ENCODE results near the gene ILF3. TPM values are rescaled to one million over a fixed set of nuclear protein-coding genes. Genes with fewer than 3 reads are reported as not detected.

ILF3 gene
- total and polyA plus RNA-seq, 2 of the 13 experiments (the other 11 are each of a cell fraction or from before 2014, with no cell fraction given), result 120 to 173 TPM

GRCh38 chr19:10653732-10654609, at the start of gene ILF3 (continued):
- TF ChIP-seq, protein P1, sequence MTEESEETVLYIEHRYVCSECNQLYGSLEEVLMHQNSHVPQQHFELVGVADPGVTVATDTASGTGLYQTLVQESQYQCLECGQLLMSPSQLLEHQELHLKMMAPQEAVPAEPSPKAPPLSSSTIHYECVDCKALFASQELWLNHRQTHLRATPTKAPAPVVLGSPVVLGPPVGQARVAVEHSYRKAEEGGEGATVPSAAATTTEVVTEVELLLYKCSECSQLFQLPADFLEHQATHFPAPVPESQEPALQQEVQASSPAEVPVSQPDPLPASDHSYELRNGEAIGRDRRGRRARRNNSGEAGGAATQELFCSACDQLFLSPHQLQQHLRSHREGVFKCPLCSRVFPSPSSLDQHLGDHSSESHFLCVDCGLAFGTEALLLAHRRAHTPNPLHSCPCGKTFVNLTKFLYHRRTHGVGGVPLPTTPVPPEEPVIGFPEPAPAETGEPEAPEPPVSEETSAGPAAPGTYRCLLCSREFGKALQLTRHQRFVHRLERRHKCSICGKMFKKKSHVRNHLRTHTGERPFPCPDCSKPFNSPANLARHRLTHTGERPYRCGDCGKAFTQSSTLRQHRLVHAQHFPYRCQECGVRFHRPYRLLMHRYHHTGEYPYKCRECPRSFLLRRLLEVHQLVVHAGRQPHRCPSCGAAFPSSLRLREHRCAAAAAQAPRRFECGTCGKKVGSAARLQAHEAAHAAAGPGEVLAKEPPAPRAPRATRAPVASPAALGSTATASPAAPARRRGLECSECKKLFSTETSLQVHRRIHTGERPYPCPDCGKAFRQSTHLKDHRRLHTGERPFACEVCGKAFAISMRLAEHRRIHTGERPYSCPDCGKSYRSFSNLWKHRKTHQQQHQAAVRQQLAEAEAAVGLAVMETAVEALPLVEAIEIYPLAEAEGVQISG (CRISPR knock-in tag; IDR thresholded peaks at IDR 0.05), result peak; percentile 93
- TF ChIP-seq ZNF839 (CRISPR knock-in tag; IDR thresholded peaks at IDR 0.05; ENCODE audit: borderline replicate concordance), result peak; percentile 53; the same call in 1 of the 2 replicates
- TF ChIP-seq MXI1 (IDR thresholded peaks at IDR 0.05; ENCODE audit: borderline replicate concordance, low read depth, low read length), result peak; percentile 79; the same call in 1 of the 3 replicates
- TF ChIP-seq PBX2 (CRISPR knock-in tag; IDR thresholded peaks at IDR 0.05), result no peak
- TF ChIP-seq MEF2D (CRISPR knock-in tag; IDR thresholded peaks at IDR 0.05), result peak; percentile 95
- no peak for TF ChIP-seq SMAD9 (CRISPR knock-in tag; IDR thresholded peaks at IDR 0.05)
- TF ChIP-seq, protein P2, sequence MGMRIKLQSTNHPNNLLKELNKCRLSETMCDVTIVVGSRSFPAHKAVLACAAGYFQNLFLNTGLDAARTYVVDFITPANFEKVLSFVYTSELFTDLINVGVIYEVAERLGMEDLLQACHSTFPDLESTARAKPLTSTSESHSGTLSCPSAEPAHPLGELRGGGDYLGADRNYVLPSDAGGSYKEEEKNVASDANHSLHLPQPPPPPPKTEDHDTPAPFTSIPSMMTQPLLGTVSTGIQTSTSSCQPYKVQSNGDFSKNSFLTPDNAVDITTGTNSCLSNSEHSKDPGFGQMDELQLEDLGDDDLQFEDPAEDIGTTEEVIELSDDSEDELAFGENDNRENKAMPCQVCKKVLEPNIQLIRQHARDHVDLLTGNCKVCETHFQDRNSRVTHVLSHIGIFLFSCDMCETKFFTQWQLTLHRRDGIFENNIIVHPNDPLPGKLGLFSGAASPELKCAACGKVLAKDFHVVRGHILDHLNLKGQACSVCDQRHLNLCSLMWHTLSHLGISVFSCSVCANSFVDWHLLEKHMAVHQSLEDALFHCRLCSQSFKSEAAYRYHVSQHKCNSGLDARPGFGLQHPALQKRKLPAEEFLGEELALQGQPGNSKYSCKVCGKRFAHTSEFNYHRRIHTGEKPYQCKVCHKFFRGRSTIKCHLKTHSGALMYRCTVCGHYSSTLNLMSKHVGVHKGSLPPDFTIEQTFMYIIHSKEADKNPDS (CRISPR knock-in tag; IDR thresholded peaks at IDR 0.05), result 0 out of 2 replicates have a peak, but pooled peaks have one; percentile 72
- no peak for TF ChIP-seq ZNF260 (CRISPR knock-in tag; IDR thresholded peaks at IDR 0.05; ENCODE audit: borderline replicate concordance, low read depth)
- TF ChIP-seq, protein P3, sequence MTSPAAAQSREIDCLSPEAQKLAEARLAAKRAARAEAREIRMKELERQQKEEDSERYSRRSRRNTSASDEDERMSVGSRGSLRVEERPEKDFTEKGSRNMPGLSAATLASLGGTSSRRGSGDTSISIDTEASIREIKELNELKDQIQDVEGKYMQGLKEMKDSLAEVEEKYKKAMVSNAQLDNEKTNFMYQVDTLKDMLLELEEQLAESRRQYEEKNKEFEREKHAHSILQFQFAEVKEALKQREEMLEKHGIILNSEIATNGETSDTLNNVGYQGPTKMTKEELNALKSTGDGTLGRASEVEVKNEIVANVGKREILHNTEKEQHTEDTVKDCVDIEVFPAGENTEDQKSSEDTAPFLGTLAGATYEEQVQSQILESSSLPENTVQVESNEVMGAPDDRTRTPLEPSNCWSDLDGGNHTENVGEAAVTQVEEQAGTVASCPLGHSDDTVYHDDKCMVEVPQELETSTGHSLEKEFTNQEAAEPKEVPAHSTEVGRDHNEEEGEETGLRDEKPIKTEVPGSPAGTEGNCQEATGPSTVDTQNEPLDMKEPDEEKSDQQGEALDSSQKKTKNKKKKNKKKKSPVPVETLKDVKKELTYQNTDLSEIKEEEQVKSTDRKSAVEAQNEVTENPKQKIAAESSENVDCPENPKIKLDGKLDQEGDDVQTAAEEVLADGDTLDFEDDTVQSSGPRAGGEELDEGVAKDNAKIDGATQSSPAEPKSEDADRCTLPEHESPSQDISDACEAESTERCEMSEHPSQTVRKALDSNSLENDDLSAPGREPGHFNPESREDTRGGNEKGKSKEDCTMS (CRISPR knock-in tag; conservative IDR thresholded peaks at IDR 0.05), result 0 out of 2 replicates have a peak, but pooled peaks have one; percentile 60
- TF ChIP-seq ZKSCAN1 (IDR thresholded peaks at IDR 0.05; ENCODE audit: low read length), result no peak
- TF ChIP-seq ISL2 (CRISPR knock-in tag; IDR thresholded peaks at IDR 0.05), result peak; percentile 83
- TF ChIP-seq ZNF607 (CRISPR knock-in tag; IDR thresholded peaks at IDR 0.05; ENCODE audit: borderline replicate concordance), result peak; percentile 45; the same call in 1 of the 2 replicates
- TF ChIP-seq ZSCAN30 (CRISPR knock-in tag; IDR thresholded peaks at IDR 0.05), result no peak
- peak; percentile 83 for TF ChIP-seq POGZ (CRISPR knock-in tag; IDR thresholded peaks at IDR 0.05)
- no peak for TF ChIP-seq ZNF562 (CRISPR knock-in tag; IDR thresholded peaks at IDR 0.05; ENCODE audit: borderline replicate concordance)
- no peak for TF ChIP-seq GRHL1 (CRISPR knock-in tag; conservative IDR thresholded peaks at IDR 0.05)
- no peak for TF ChIP-seq TOPORS (CRISPR knock-in tag; IDR thresholded peaks at IDR 0.05)
- TF ChIP-seq HNRNPLL (IDR thresholded peaks at IDR 0.05; ENCODE audit: low read depth, low read length, poor library complexity, severe bottlenecking), result peak; percentile 94

Data from HepG2 (cell line).